ENCODE data around the gene RANBP9. TPM values are rescaled to one million over a fixed set of nuclear protein-coding genes. Genes with fewer than 3 reads are reported as not detected.
A peak's percentile ranks its signal among the peaks of the same experiment; 100 is the strongest.

RANBP9 gene
- total RNA-seq, 1 donor, result 25.5 TPM

DNA sequence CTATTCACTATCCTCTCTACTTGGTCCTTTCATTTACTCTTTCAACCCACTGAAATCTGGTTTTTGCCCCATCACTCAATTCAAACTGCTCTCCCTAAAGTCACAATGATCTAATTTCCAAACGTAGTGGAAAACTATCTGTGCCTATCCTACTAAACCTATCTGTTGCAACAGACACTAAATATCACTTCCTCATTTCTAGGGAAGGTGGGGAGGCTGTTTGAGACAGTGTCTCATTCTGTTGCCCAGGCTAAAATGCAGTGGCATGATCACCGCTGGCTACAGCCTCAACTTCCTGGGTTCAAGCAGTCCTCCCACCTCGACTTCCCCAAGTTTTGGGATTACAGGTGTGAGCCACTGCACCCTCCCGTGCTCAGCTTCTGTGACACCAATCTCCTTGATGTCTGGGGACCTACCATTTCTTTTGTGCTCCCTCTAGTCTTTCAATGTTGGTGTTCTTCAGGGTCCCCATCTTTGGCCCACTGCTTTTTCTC, 8.8 kb downstream of the RANBP9 start:
- TF ChIP-seq, protein P1, sequence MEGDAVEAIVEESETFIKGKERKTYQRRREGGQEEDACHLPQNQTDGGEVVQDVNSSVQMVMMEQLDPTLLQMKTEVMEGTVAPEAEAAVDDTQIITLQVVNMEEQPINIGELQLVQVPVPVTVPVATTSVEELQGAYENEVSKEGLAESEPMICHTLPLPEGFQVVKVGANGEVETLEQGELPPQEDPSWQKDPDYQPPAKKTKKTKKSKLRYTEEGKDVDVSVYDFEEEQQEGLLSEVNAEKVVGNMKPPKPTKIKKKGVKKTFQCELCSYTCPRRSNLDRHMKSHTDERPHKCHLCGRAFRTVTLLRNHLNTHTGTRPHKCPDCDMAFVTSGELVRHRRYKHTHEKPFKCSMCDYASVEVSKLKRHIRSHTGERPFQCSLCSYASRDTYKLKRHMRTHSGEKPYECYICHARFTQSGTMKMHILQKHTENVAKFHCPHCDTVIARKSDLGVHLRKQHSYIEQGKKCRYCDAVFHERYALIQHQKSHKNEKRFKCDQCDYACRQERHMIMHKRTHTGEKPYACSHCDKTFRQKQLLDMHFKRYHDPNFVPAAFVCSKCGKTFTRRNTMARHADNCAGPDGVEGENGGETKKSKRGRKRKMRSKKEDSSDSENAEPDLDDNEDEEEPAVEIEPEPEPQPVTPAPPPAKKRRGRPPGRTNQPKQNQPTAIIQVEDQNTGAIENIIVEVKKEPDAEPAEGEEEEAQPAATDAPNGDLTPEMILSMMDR (IDR thresholded peaks at IDR 0.05; ENCODE audit: insufficient read depth, low read depth, low read length), result no peak
- no peak overlapping the region for H3K4me3 ChIP-seq (ENCODE audit: low read depth, low read length)
- DNase-seq (ENCODE audit: low read depth), result no peak

DNA sequence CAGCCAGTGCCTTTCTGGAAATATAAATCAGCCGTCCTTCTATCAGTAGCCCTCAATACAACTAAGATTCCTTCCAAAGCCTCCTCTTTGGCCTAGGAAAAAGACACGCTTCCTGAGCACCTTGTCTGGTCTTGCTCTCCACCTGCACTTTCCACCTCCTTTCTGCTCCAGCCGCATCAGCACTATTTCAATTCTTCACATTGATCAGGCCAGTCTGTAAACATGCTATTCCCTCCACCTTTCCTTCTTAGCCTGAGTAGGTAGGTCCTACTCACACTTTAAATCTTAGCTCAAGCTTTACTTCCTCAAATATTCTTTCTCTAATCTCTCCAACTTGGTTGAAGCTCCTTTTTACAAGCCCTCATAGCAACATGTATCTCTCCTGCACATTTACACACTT, 11.4 kb downstream of the RANBP9 start:
- DNase-seq (ENCODE audit: low read depth), result no peak
- H3K4me3 ChIP-seq (ENCODE audit: low read depth, low read length), result no peak overlapping the region
- TF ChIP-seq, protein P1 (IDR thresholded peaks at IDR 0.05; ENCODE audit: insufficient read depth, low read depth, low read length), result no peak

DNA sequence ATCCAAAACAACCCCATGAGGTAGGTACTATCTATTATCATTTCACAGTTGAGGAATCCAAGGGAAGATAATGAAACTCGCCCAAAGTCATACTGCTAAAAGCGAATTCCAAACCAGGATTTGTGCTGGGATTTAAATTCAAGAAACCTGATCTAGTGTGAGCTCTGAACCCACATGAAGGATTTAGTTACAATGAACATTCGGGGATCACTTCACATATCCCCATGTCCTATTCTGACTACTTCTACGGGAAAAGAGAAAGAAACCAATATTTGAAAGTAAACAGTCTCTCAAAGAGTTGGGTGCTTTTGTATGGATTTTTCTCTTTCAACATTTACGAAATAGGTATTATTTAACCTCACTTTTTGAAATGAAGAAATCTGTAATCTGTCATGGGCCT, 12.9 kb downstream of the RANBP9 start:
- H3K4me3 ChIP-seq (ENCODE audit: low read depth, low read length), result no peak overlapping the region
- DNase-seq (ENCODE audit: low read depth), result no peak
- TF ChIP-seq, protein P1 (IDR thresholded peaks at IDR 0.05; ENCODE audit: insufficient read depth, low read depth, low read length), result no peak

DNA sequence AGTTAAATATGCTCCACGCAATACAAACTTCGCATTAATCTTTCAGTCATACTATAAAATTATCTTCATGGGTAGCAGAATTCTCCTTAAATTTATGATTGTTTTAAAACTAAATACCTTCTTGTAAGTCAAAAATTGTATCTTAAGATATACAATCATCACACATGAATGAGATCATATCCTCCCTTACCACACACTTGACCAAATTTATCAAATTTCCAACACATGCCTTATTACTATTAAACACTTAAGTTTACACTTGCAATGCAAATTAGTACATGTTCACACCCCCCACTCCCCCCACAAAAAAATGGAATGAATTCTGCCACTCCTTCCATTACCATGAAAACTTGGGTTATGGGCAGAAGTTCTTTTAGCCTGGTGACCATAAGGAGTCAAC, 13.8 kb downstream of the RANBP9 start:
- DNase-seq (ENCODE audit: low read depth), result no peak
- H3K4me3 ChIP-seq (ENCODE audit: low read depth, low read length), result no peak overlapping the region
- TF ChIP-seq, protein P1 (IDR thresholded peaks at IDR 0.05; ENCODE audit: insufficient read depth, low read depth, low read length), result no peak

DNA sequence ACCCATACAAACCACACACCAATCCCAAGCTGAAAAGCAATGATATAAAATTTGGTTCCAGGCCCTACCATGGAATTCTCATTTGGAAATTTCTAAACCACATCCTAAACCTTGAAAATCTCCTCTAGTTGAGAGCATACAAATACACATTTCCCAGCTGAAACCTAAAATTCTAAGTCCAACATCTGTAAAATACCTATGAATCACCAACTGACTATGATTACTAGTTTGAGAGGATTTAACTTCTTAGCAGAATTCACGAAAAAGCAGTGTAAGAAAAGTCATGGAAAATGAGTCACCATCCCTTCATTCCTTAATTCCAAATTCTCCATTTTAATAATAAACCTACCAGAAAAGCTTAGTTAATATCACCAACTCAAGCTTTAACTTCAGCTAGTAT, 15.4 kb downstream of the RANBP9 start:
- TF ChIP-seq, protein P1 (IDR thresholded peaks at IDR 0.05; ENCODE audit: insufficient read depth, low read depth, low read length), result no peak
- DNase-seq (ENCODE audit: low read depth), result no peak
- H3K4me3 ChIP-seq (ENCODE audit: low read depth, low read length), result no peak overlapping the region

DNA sequence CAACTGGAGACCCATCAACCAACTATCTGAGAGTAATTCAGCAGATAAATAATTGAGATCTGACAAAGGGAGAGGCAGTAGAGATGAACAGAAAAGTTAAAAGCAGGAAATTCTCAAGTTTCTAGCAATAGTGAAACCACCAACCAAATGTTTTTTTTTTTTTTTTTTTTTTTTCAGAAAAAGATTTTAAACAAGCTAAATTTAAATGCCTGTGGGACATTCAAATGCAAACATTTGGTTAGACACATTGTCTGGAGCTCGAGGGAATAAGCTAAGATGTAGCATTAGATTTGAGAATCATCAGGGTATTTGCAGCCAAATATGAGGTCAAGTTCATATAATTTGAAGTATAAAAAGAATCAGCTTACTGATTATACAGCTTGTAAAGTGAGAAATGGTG, 16.4 kb downstream of the RANBP9 start:
- peak; percentile 50 for DNase-seq (ENCODE audit: low read depth)
- no peak overlapping the region for H3K4me3 ChIP-seq (ENCODE audit: low read depth, low read length)
- TF ChIP-seq, protein P1 (IDR thresholded peaks at IDR 0.05; ENCODE audit: insufficient read depth, low read depth, low read length), result no peak

DNA sequence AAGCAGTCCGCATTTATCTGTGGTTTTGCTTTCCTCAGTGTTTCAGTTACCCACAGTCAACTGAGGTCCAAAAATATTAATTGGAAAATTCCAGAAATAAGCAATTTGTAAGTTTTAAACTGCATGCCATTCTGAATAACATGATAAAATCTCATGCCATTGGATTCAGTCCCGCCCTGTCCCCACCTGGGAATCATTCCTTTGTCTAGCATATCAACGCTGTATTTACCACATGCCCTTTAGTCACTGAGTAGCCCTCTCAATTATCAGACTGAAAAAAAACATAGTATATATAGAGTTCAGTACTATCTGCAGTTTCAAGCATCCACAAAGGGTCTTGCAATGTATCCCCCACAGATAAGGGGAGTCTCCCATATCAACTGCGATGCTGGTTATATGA, 17.1 kb downstream of the RANBP9 start:
- no peak overlapping the region for H3K4me3 ChIP-seq (ENCODE audit: low read depth, low read length)
- no peak for DNase-seq (ENCODE audit: low read depth)
- TF ChIP-seq, protein P1 (IDR thresholded peaks at IDR 0.05; ENCODE audit: insufficient read depth, low read depth, low read length), result no peak

Measured in fibroblast of villous mesenchyme (primary cell).